Activated gamma-delta T cell (primary cell): Measurements from ENCODE around the gene WNT16.
"Not testable (repeated sequence)": the region's sequence is repeated elsewhere in the genome, so short reads cannot be mapped to it uniquely, and the experiment has no call there.

ENCODE experiments used
- DNase-seq: peaks from one replicate; lab custom pipeline; 2025; lab: John Stamatoyannopoulos, UW

WNT16 gene

GRCh38 chr7:121306565-121306964, 22.2 kb upstream of the WNT16 start:
- no peak for DNase-seq

- no peak for DNase-seq
These were observed 21.7 kb upstream of the WNT16 start for GRCh38 chr7:121307021-121307574.

GRCh38 chr7:121313220-121313792, 15.5 kb upstream of the WNT16 start:
- DNase-seq, result no peak

GRCh38 chr7:121313793-121314676, 14.8 kb upstream of the WNT16 start:
- DNase-seq, result no peak

GRCh38 chr7:121315170-121315569, 13.6 kb upstream of the WNT16 start:
- DNase-seq, result not testable (repeated sequence)

- no peak for DNase-seq
These were observed 6.3 kb upstream of the WNT16 start for GRCh38 chr7:121322460-121322859.

- DNase-seq, result no peak
These were observed 5.1 kb upstream of the WNT16 start for GRCh38 chr7:121323515-121324302.

GRCh38 chr7:121327671-121328070, 1.1 kb upstream of the WNT16 start:
- no peak for DNase-seq

GRCh38 chr7:121329191-121330052, 622 bp downstream of the WNT16 start:
- DNase-seq, result no peak

GRCh38 chr7:121330053-121330833, 1.4 kb downstream of the WNT16 start:
- DNase-seq, result no peak

GRCh38 chr7:121331048-121331447, 2.2 kb downstream of the WNT16 start:
- DNase-seq, result no peak

GRCh38 chr7:121331574-121331973, 2.8 kb downstream of the WNT16 start:
- no peak for DNase-seq

GRCh38 chr7:121334376-121334775, 5.6 kb downstream of the WNT16 start:
- no peak for DNase-seq

GRCh38 chr7:121334875-121335648, 6.3 kb downstream of the WNT16 start:
- no peak for DNase-seq

GRCh38 chr7:121336579-121336978, 7.8 kb downstream of the WNT16 start:
- no peak for DNase-seq

- DNase-seq, result no peak
These were observed 8.6 kb downstream of the WNT16 start for GRCh38 chr7:121337398-121337797.

- no peak for DNase-seq
These were observed 10.3 kb downstream of the WNT16 start for GRCh38 chr7:121339082-121339481.

- no peak for DNase-seq
These were observed 13.1 kb downstream of the WNT16 start for GRCh38 chr7:121341933-121342332.

- DNase-seq, result no peak
These were observed 13.8 kb downstream of the WNT16 start for GRCh38 chr7:121342631-121343030.

GRCh38 chr7:121343302-121343701, 14.5 kb downstream of the WNT16 start:
- DNase-seq, result no peak
